Heart right ventricle (tissue), 16 donors: ENCODE data around the gene SPTLC1. TPM values are rescaled to one million over a fixed set of nuclear protein-coding genes. Genes with fewer than 3 reads are reported as not detected.
"Not testable (repeated sequence)": the region's sequence is repeated elsewhere in the genome, so short reads cannot be mapped to it uniquely, and the experiment has no call there.

Experiments
- ATAC-seq, 8 donors: fragments of 200-7000 bp; cut with Tn5 transposase; one replicate each; pipeline ENCODE4 v1.9.1; 2020; ENCODE audit warnings: mild to moderate bottlenecking in 8 of 8, moderate library complexity in 8 of 8, moderate number of reproducible peaks in 1 of 8
- DNase-seq, 2 donors: peaks; one replicate each; pipeline ENCODE4 v3.0.0-alpha.2; 2020
- H3K27ac ChIP-seq, 10 donors: fragments of 200-600 bp; sonication (generic) in 2 of 10; one replicate each; pipeline versions ENCODE4 v1.5.0 to v1.8.0; 2020 to 2022; ENCODE audit warnings: mild to moderate bottlenecking in 3 of 10
- H3K27me3 ChIP-seq, 7 donors: fragments of 200-600 bp; one replicate each; pipeline ENCODE4 v1.8.0; 2021 to 2022; ENCODE audit warnings: mild to moderate bottlenecking in 2 of 7
- H3K36me3 ChIP-seq, 9 donors: fragments of 200-600 bp; sonication (generic) in 1 of 9; one replicate each; pipeline versions ENCODE4 v1.5.0 to v1.8.0; 2020 to 2022; ENCODE audit warnings: mild to moderate bottlenecking in 2 of 9
- H3K4me1 ChIP-seq, 9 donors: fragments of 200-600 bp; sonication (generic) in 1 of 9; one replicate each; pipeline versions ENCODE4 v1.5.0 to v1.8.0; 2020 to 2022; ENCODE audit warnings: mild to moderate bottlenecking in 4 of 9
- H3K4me3 ChIP-seq, 10 donors: fragments of 200-600 bp; sonication (generic) in 2 of 10; one replicate each; pipeline versions ENCODE4 v1.5.0 to v1.8.0; 2020 to 2022; ENCODE audit warnings: mild to moderate bottlenecking in 7 of 10, moderate library complexity in 2 of 10
- H3K9me3 ChIP-seq, 11 donors: fragments of 200-600 bp in 10 of 11; sonication (generic) in 2 of 11; one replicate each; pipeline versions ENCODE4 v1.5.0 to v1.8.0; 2013 to 2022; ENCODE audit warnings: mild to moderate bottlenecking in 2 of 11, control low read depth in 1 of 11, moderate library complexity in 1 of 11
- CTCF ChIP-seq, 9 donors: fragments of 200-600 bp; sonication (generic) in 2 of 9; IDR thresholded peaks; one replicate each; pipeline versions ENCODE4 v1.5.0 to v1.8.0; 2021 to 2022; ENCODE audit warnings: antibody characterized with exemption in 9 of 9, mild to moderate bottlenecking in 5 of 9, moderate library complexity in 1 of 9
- WGBS, 2 donors: extraction: QIAGEN DNeasy Blood & Tissue Kit; methylation state at CpG; one replicate each; pipeline ENCODE4 v1.1.7; 2013; ENCODE audit warnings: inconsistent platforms in 1 of 2; 5-methylcytosine and 5-hydroxymethylcytosine counted together
- intact Hi-C, 10 donors: fragments of 100-400 bp; cut with DNase I; formaldehyde crosslinking; loops; one replicate each; pipeline versions ENCODE4 v1.11.1 to v1.14.2; 2022
- polyA plus RNA-seq, 2 donors: library from polyadenylated mRNA; stranded (reverse); fragments of 200-250 nt; gene quantifications; one replicate each; pipeline ENCODE4 v1.2.3, GENCODE V29; 2013
- total RNA-seq, 10 donors: library from RNA; stranded (reverse); fragmentation: NEBNext Ultra II Directional in 3 of 10; extraction: Animal tissue kit (Norgen Biotek cat#: 25700) in 3 of 10; gene quantifications; one replicate each; pipeline versions ENCODE4 v1.2.1 to v1.2.4, GENCODE V29; 2021 to 2023
- donor health status: Arrhythmogenic right ventricular cardiomyopathy.
- donor health status: ischemic (EF 13 %, LVEDD 7.1; RV severe dilation, severe dysfunction).
- donor health status: healthy with polysubstance abuse.
- donor health status: DM: no; HTN: yes; CAD: no.
- donor health status: DM: no; HTN: no; CAD: no.
- donor health status: ischemic (EF 25% LVEDD 6.9; RV normal size, moderate dysfunction).
- donor health status: ischemic (EF 25% LVEDD 5.7; RV mildly dilated, moderate dysfunction).
- donor health status: healthy.
- donor health status: DM: yes; HTN: yes; CAD: no.
- donor health status: Ischemic cardiomyopathy.
- donor health status: ischemic (EF 35%, LVEDD 5.7; RV mildly dilated, moderate dysfunction).
- donor health status: nonischemic (EF 11% LVEDD 7.7; RV severe dilation, severe dysfunction).
- donor health status: DM: yes; HTN: yes; CAD: no.
- donor health status: PGD.
- donor health status: ischemic (EF 29% LVEDD 5.4; RV normal size, mild dysfunction).
- donor health status: nonischemic (EF 23%, LVEDD 6.1; RV moderate dilation, normal function).

SPTLC1 gene
- total and polyA plus RNA-seq, 12 donors = 17.1 to 28.1 (median 23.0) TPM

DNA sequence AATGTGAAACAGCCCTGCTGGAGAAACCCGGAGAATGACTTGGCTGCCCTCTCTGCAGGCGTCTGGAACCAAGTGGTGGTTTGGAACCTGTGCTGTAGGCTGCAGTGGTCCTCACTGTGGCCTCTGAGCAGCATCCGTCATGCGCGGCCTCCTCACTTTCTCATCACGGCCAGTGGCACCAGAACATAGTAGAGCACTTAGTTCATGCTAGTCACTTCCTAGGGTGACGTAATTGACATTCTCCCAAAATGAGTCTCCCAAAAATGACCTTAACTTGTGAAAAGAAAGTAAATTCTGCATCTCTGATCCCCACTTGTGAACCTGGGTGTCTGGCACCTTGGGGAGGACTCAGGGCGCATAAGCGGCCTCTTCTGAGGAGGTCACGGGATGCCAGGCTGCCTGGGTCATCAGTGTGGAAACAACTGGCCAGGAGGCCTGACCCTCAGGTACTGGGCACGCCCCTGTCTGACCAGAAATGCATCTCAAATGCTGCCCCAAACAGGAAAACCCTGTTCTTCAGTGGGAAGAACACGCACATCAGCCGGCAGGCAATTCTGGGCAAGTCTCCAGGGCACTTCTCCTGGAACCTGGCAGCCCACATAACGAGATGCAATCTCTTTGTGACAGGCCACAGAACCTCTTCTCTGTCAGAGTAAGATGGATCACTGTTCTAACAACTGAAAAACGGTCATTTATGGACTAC lies 36.6 kb upstream of the SPTLC1 start:
- Histone ChIP-seq H3K27me3 (no peaks in the 10 kb centered on the region), H3K27ac (no peak overlapping the region), H3K36me3 (no peaks in the 10 kb centered on the region), H3K4me1 (peaks cover 0 to 16% (median 10%) of the 10 kb centered on the region in 9 donors), H3K4me3 (no peak overlapping the region), H3K9me3 (no peaks in the 10 kb centered on the region)
- ATAC-seq (peak in 2 of 8 donors; percentile 29 to 38), DNase-seq (no peak)
- intact Hi-C loops = no loop called here
- 68 to 73% methylated on average over 15 of the region's 15 CpGs for WGBS, 2 donors
- no peak for TF ChIP-seq CTCF (IDR thresholded peaks at IDR 0.05)

DNA sequence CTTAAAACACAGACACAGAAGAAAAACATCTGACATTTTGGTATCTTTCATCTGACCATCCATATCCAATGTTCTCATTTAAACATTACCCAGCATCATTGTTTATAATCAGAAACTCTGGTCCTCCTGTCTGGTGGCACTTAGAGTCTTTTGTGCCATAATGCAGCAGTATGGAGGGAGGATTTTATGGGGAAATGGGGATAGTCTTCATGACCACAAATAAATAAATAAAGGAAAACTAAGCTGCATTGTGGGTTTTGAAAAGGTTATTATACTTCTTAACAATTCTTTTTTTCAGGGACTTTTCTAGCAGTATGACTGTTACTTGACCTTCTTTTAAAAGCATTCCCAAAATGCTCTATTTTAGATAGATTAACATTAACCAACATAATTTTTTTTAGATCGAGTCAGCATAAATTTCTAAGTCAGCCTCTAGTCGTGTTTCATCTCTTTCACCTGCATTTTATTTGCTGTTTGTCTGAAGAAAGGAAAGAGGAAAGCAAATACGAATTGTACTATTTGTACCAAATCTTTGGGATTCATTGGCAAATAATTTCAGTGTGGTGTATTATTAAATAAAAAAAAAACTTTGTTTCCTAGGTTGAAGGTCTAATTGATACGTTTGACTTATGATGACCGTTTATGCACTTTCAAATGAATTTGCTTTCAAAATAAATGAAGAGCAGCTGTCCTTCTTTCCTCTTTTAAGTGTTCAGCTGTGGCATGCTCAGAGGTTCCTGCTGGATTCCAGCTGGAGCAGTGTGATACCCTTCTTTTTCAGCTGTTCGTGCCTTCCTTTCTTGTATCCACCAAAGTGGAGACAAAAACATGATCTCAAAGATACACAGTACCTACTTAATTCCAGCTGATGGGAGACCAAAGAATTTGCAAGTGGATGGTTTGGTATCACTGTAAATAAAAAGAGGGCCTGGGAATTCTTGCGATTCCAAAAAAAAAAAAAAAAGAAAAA lies 35.6 kb upstream of the SPTLC1 start:
- intact Hi-C loops, H3K4me3 ChIP-seq, ATAC-seq, DNase-seq, H3K36me3 ChIP-seq, H3K9me3 ChIP-seq, H3K27ac ChIP-seq, H3K27me3 ChIP-seq: not testable (repeated sequence)
- H3K4me1 ChIP-seq = peaks cover 0 to 24% (median 17%) of the 10 kb centered on the region in 9 donors
- WGBS, 2 donors = 84 to 91% methylated on average over 7 of the region's 7 CpGs

DNA sequence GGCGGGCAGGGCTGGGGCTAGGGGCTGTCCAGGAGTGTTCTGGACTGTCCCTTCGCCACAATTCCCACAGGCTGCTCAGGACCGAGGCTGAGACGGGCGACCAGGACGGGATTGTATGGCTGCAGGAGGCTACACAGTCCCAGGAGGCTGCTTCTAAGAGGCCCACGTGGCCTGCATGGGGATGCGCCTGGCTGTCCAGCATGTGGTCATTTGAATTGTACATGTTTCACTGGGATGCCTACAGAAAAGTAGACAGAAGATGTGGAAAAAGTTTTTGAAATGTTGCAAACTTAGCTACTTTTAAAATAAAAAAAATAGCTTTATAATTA lies 32.6 kb upstream of the SPTLC1 start:
- H3K27me3 ChIP-seq = peaks cover 0 to 2% (median 0%) of the 10 kb centered on the region in 7 donors
- H3K9me3 ChIP-seq = no peaks in the 10 kb centered on the region
- peaks cover 0 to 24% (median 17%) of the 10 kb centered on the region in 9 donors for H3K4me1 ChIP-seq
- H3K4me3 ChIP-seq = no peak overlapping the region
- H3K36me3 ChIP-seq = no peaks in the 10 kb centered on the region
- intact Hi-C loops = loop anchor here in 3 of 10 donors (10.0 kb wide), 3 partner anchors 77 to 97 kb away; no protein-coding TSS in a partner anchor
- 60 to 74% methylated on average over 8 of the region's 8 CpGs for WGBS, 2 donors
- TF ChIP-seq CTCF (IDR thresholded peaks at IDR 0.05) = no peak
- H3K27ac ChIP-seq = peak overlapping the region in 9 of 10 donors; percentile 28 to 85 (median 68)
- DNase-seq (no peak), ATAC-seq (peak; percentile 19 to 61 (median 40))

DNA sequence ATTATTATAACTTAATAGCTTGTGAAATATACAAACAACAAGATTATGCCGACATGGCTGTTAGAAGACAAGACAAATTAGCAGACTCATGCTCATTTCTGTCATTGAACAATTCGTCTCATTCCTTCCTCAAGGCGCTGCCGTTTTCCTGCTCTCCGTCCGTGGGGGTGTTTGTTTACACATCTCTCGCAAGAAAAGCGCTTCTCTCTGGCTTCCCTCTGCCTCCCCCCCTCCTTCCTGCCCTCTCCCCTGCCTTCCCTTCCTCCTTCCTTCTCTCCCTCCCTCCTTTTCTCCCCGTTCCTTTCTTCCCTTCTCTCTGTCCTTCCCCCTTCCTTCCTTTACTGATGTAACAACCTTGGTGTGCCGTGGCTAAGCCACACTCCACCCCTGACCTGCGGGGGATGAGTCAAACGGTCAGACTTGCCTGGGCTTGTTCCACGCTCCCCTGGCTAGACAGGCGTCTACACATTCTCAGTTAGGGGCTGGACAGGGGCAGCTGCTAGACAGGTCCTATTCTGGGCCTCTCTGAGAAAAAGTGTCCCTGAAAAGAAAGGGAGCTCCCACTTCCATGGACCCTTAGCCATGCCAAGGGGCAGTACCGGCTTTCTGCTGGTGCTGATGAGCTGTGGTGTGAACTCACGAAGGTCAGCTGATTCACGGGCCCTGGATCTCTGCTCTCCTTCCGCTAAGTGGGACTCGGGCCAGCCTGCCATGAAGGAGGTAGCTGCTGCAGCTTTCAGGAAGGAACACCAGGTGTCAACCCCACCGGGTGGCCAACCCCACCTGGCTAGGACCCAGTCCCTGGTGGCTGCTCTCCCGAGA lies 32.0 kb upstream of the SPTLC1 start:
- ATAC-seq (peak; percentile 54 to 86 (median 79)), DNase-seq (peak in 1 of 2 donors; percentile 46)
- intact Hi-C loops = loop anchor here in 3 of 10 donors (10.0 kb wide), 3 partner anchors 78 to 98 kb away; no protein-coding TSS in a partner anchor
- Histone ChIP-seq H3K27ac (peak overlapping the region in 9 of 10 donors; percentile 28 to 85 (median 68)), H3K36me3 (no peaks in the 10 kb centered on the region), H3K4me3 (peak overlapping the region in 1 of 10 donors; percentile 11), H3K4me1 (peaks cover 0 to 24% (median 17%) of the 10 kb centered on the region in 9 donors), H3K27me3 (peaks cover 0 to 8% (median 0%) of the 10 kb centered on the region in 7 donors), H3K9me3 (no peaks in the 10 kb centered on the region)
- 22 to 36% methylated on average over 21 of the region's 21 CpGs for WGBS, 2 donors
- TF ChIP-seq CTCF (IDR thresholded peaks at IDR 0.05) = peak in 1 of 9 donors; percentile 10
